ENCODE data around the gene PLSCR4. TPM values are rescaled to one million over a fixed set of nuclear protein-coding genes. Genes with fewer than 3 reads are reported as not detected.
A peak's percentile ranks its signal among the peaks of the same experiment; 100 is the strongest.

PLSCR4 gene
- total and polyA plus RNA-seq, 2 of the 8 experiments (the other 6 are each of a cell fraction or from before 2014, with no cell fraction given) = 1.8 to 2.9 TPM

DNA sequence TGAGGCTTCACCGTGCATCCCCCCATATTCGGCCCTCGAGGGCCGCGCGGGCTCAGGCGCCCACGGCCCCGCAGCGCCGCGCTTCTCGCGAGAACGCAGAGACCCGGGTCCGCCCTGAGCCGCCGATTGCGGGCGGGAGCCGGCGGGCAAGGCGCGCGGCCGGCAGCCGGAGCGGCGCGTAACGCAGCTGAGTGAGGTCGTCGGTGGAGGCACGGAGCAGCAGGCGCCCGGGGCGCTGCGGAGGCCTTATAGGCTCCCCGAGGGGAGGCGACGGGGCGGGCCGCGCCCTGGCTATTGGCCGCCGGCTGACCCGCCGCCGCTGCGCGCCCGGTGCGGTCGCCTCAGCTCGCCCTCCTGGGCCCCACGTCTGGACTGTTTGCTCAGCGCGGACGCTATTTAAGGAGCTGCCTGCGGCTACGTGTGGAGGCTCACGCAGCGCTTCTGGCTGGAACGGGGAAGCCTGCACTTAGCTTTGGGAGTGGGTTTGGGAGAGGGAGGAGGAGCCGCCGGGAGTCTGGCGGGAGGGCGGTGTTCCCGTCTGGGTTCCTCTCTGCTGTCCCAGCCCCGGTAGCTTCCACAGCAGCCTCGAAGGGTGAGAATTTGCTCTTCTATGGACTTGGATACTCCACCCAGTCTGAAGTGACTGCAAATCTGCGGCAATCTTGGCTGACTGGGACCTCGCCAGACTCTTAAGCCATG, 89.8 kb downstream of the PLSCR4 start, which contains the start of gene PLOD2 (continued):
- TF ChIP-seq, protein P1, sequence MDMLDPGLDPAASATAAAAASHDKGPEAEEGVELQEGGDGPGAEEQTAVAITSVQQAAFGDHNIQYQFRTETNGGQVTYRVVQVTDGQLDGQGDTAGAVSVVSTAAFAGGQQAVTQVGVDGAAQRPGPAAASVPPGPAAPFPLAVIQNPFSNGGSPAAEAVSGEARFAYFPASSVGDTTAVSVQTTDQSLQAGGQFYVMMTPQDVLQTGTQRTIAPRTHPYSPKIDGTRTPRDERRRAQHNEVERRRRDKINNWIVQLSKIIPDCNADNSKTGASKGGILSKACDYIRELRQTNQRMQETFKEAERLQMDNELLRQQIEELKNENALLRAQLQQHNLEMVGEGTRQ (IDR thresholded peaks at IDR 0.05; ENCODE audit: low read length) = no peak
- peak; percentile 93 for TF ChIP-seq CHD2 (IDR thresholded peaks at IDR 0.05; ENCODE audit: low read length)
- TF ChIP-seq RNF2 (IDR thresholded peaks at IDR 0.05; ENCODE audit: borderline replicate concordance, low read depth, low read length, missing control alignments, poor library complexity, severe bottlenecking) = no peak
- TF ChIP-seq, protein P2, sequence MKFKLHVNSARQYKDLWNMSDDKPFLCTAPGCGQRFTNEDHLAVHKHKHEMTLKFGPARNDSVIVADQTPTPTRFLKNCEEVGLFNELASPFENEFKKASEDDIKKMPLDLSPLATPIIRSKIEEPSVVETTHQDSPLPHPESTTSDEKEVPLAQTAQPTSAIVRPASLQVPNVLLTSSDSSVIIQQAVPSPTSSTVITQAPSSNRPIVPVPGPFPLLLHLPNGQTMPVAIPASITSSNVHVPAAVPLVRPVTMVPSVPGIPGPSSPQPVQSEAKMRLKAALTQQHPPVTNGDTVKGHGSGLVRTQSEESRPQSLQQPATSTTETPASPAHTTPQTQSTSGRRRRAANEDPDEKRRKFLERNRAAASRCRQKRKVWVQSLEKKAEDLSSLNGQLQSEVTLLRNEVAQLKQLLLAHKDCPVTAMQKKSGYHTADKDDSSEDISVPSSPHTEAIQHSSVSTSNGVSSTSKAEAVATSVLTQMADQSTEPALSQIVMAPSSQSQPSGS (IDR thresholded peaks at IDR 0.05; ENCODE audit: low read length) = no peak
- TF ChIP-seq, protein P3, sequence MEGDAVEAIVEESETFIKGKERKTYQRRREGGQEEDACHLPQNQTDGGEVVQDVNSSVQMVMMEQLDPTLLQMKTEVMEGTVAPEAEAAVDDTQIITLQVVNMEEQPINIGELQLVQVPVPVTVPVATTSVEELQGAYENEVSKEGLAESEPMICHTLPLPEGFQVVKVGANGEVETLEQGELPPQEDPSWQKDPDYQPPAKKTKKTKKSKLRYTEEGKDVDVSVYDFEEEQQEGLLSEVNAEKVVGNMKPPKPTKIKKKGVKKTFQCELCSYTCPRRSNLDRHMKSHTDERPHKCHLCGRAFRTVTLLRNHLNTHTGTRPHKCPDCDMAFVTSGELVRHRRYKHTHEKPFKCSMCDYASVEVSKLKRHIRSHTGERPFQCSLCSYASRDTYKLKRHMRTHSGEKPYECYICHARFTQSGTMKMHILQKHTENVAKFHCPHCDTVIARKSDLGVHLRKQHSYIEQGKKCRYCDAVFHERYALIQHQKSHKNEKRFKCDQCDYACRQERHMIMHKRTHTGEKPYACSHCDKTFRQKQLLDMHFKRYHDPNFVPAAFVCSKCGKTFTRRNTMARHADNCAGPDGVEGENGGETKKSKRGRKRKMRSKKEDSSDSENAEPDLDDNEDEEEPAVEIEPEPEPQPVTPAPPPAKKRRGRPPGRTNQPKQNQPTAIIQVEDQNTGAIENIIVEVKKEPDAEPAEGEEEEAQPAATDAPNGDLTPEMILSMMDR (IDR thresholded peaks at IDR 0.05; ENCODE audit: control extremely low read depth in 1 of 3, insufficient read depth in 1 of 3, low read depth in 1 of 3, low read length in 3 of 3) = no peak
- peak; percentile 46 to 86 for TF ChIP-seq POLR2A (IDR thresholded peaks at IDR 0.05; ENCODE audit: control extremely low read depth in 1 of 2, low read depth in 2 of 2, low read length in 2 of 2)
- TF ChIP-seq KDM4A (IDR thresholded peaks at IDR 0.05; ENCODE audit: low read depth, low read length, severe bottlenecking) = peak; percentile 100
- no peak for TF ChIP-seq EZH2 (IDR thresholded peaks at IDR 0.05; ENCODE audit: low read depth, low read length, severe bottlenecking)
- TF ChIP-seq, protein P4, sequence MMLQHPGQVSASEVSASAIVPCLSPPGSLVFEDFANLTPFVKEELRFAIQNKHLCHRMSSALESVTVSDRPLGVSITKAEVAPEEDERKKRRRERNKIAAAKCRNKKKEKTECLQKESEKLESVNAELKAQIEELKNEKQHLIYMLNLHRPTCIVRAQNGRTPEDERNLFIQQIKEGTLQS (IDR thresholded peaks at IDR 0.05; ENCODE audit: insufficient read depth, low read depth, low read length) = no peak
- TF ChIP-seq CEBPB (IDR thresholded peaks at IDR 0.05; ENCODE audit: low read depth, low read length) = no peak
- TF ChIP-seq SRF (IDR thresholded peaks at IDR 0.05; ENCODE audit: low read depth, low read length) = no peak
- no peak; a peak in 1 of 3 replicates for TF ChIP-seq EP300 (IDR thresholded peaks at IDR 0.05; ENCODE audit: borderline replicate concordance in 1 of 2, low read depth in 2 of 2, low read length in 2 of 2)
- TF ChIP-seq NANOG (IDR thresholded peaks at IDR 0.05; ENCODE audit: insufficient read depth, low read depth, low read length, poor library complexity, severe bottlenecking) = no peak
- no peak for TF ChIP-seq RAD21 (IDR thresholded peaks at IDR 0.05 in 1 of 2, conservative IDR thresholded peaks at IDR 0.05 in 1 of 2; ENCODE audit: low read depth in 2 of 2, low read length in 2 of 2)
- TF ChIP-seq KDM1A (IDR thresholded peaks at IDR 0.05; ENCODE audit: borderline replicate concordance, low read length) = 0 out of 2 replicates have a peak, but pooled peaks have one; percentile 34
- no peak for TF ChIP-seq SP4 (IDR thresholded peaks at IDR 0.05; ENCODE audit: low read length)
